Tibial artery (tissue), 4 donors: Measurements from ENCODE around the gene VASP.
A peak's percentile ranks its signal among the peaks of the same experiment; 100 is the strongest.

Source experiments
- DNase-seq, 2 donors: peaks; one replicate each; pipeline ENCODE4 v3.0.0-alpha.2; 2019
- H3K27ac ChIP-seq, 2 donors: fragments of 200-600 bp; sonication (generic) in 1 of 2; 1 replicate in 1 of 2; 2 replicates in 1 of 2; pipeline ENCODE4 v1.5.1; 2018 to 2019; ENCODE audit warnings: mild to moderate bottlenecking in 1 of 2
- H3K27me3 ChIP-seq, 2 donors: fragments of 200-600 bp; sonication (generic) in 1 of 2; one replicate each; pipeline versions ENCODE4 v1.5.1 to v1.6.0; 2016 to 2019
- H3K36me3 ChIP-seq, 3 donors: fragments of 200-600 bp; sonication (generic) in 2 of 3; one replicate each; pipeline ENCODE4 v1.5.1; 2016 to 2019; ENCODE audit warnings: mild to moderate bottlenecking in 2 of 3
- H3K4me1 ChIP-seq, 4 donors: fragments of 200-600 bp; sonication (generic) in 2 of 4; 1 replicate in 3 of 4; 2 replicates in 1 of 4; pipeline ENCODE4 v1.5.1; 2016 to 2019
- H3K4me3 ChIP-seq, 2 donors: fragments of 200-600 bp; sonication (generic) in 1 of 2; 1 replicate in 1 of 2; 2 replicates in 1 of 2; pipeline ENCODE4 v1.5.1; 2018 to 2019; ENCODE audit warnings: mild to moderate bottlenecking in 2 of 2
- H3K9me3 ChIP-seq, 3 donors: fragments of 200-600 bp; sonication (generic) in 1 of 3; one replicate each; pipeline ENCODE4 v1.5.1; 2016 to 2019
- CTCF ChIP-seq, 2 experiments: fragments of 200-600 bp in 1 of 2; fragments of 450-650 bp in 1 of 2; IDR thresholded peaks; one replicate each; pipeline ENCODE4 v1.5.1; 2017 to 2019; ENCODE audit warnings: antibody characterized with exemption in 2 of 2, mild to moderate bottlenecking in 1 of 2, moderate library complexity in 1 of 2
- intact Hi-C: fragments of 100-400 bp; cut with DNase I; formaldehyde crosslinking; loops from one replicate; pipeline ENCODE4 v1.15.0; 2023; ENCODE audit warnings: low total_unique reads

Gene VASP

GRCh38 chr19:45478454-45479238 is 28.6 kb upstream of the VASP start:
- peak; percentile 77 to 89 for DNase-seq
- Histone ChIP-seq H3K4me1 (peaks cover 0 to 12% (median 8%) of the 10 kb centered on the region in 4 donors), H3K9me3 (no peaks in the 10 kb centered on the region), H3K27me3 (no peaks in the 10 kb centered on the region), H3K4me3 (peak overlapping the region; percentile 51 to 55), H3K36me3 (no peaks in the 10 kb centered on the region), H3K27ac (peak overlapping the region; percentile 94 to 98)
- TF ChIP-seq CTCF (IDR thresholded peaks at IDR 0.05), result peak; percentile 95 to 98
- intact Hi-C loops, result loop anchor here (2.0 kb wide), 1 partner anchor 40 kb away; no protein-coding TSS in a partner anchor

DNA sequence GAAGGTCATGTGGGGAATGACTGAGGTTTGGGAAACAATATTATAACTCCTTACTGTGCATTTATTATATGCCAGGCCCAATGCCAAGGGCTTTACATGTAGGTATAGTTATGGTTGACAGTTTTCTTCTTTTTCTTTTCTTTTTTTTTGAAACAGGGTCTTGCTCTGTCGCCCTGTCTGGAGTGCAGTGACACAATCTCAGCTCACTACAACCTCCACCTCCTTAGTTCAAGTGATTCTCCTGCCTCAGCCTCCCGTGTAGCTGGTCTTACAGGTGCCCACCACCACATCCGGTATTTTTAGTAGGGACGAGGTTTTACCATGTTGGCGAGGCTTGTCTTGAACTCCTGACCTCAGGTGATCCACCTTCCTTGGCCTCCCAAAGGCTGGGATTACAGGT is 24.2 kb upstream of the VASP start:
- no peaks in the 10 kb centered on the region for H3K9me3 ChIP-seq
- H3K27ac ChIP-seq, result no peak overlapping the region
- H3K4me1 ChIP-seq, result peaks cover 0 to 9% (median 7%) of the 10 kb centered on the region in 4 donors
- no peak for TF ChIP-seq CTCF (IDR thresholded peaks at IDR 0.05)
- no peak overlapping the region for H3K4me3 ChIP-seq
- no peaks in the 10 kb centered on the region for H3K27me3 ChIP-seq
- no peak for DNase-seq
- intact Hi-C loops, result no loop called here
- H3K36me3 ChIP-seq, result no peaks in the 10 kb centered on the region

GRCh38 chr19:45484273-45484945 is 22.9 kb upstream of the VASP start:
- intact Hi-C loops, result no loop called here
- DNase-seq, result no peak
- H3K4me3 ChIP-seq, result no peak overlapping the region
- no peaks in the 10 kb centered on the region for H3K36me3 ChIP-seq
- H3K27me3 ChIP-seq, result no peaks in the 10 kb centered on the region
- H3K4me1 ChIP-seq, result peaks cover 0 to 7% (median 5%) of the 10 kb centered on the region in 4 donors
- no peak overlapping the region for H3K27ac ChIP-seq
- H3K9me3 ChIP-seq, result no peaks in the 10 kb centered on the region
- TF ChIP-seq CTCF (IDR thresholded peaks at IDR 0.05), result no peak

- no peaks in the 10 kb centered on the region for H3K9me3 ChIP-seq
- intact Hi-C loops, result no loop called here
- H3K4me1 ChIP-seq, result peaks cover 0 to 7% (median 5%) of the 10 kb centered on the region in 4 donors
- H3K36me3 ChIP-seq, result no peaks in the 10 kb centered on the region
- peak; percentile 98 to 100 for DNase-seq
- H3K27me3 ChIP-seq, result no peaks in the 10 kb centered on the region
- TF ChIP-seq CTCF (IDR thresholded peaks at IDR 0.05), result peak; percentile 79 to 84
- peak overlapping the region; percentile 78 to 82 for H3K27ac ChIP-seq
- H3K4me3 ChIP-seq, result peak overlapping the region; percentile 59 to 68
Measured at GRCh38 chr19:45485305-45486077, 21.8 kb upstream of the VASP start.

DNA sequence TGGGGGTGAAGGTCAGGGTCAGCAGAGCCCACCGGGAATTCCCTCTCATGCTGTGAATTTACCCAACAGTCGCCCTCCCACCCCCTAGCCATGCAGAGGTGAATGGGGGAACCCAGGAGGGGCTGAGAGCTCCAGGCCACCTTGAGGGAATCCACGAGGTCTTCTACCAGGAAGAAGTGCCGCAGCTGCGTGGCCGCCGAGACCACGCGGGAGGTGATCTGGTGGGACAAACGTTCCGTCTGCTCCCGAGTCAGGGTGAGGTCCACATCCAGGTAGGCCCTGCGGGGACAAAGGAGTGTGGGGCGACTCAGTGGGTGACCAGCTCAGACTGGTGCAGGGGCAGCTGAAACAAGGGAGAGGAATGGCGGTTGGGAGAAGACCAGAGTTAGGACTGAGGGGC is 18.6 kb upstream of the VASP start:
- DNase-seq, result no peak
- H3K36me3 ChIP-seq, result no peaks in the 10 kb centered on the region
- H3K4me1 ChIP-seq, result peaks cover 0 to 22% (median 9%) of the 10 kb centered on the region in 4 donors
- intact Hi-C loops, result no loop called here
- no peak overlapping the region for H3K27ac ChIP-seq
- H3K4me3 ChIP-seq, result no peak overlapping the region
- TF ChIP-seq CTCF (IDR thresholded peaks at IDR 0.05), result no peak
- H3K9me3 ChIP-seq, result no peaks in the 10 kb centered on the region
- no peaks in the 10 kb centered on the region for H3K27me3 ChIP-seq
